Breast epithelium (tissue), 3 donors: ENCODE results near the gene GSC.

Experiments used
- CTCF ChIP-seq, 3 donors: fragments of 450-650 bp; IDR thresholded peaks; one replicate each; pipeline ENCODE4 v1.5.1; 2016 to 2017; ENCODE audit warnings: antibody characterized with exemption in 3 of 3, mild to moderate bottlenecking in 3 of 3, moderate library complexity in 3 of 3
- POLR2AphosphoS5 ChIP-seq, 3 donors: sonication (generic); formaldehyde crosslinking; IDR thresholded peaks; one replicate each; pipeline ENCODE4 v1.6.1; 2017; ENCODE audit warnings: antibody characterized with exemption in 3 of 3

- TF ChIP-seq CTCF (IDR thresholded peaks at IDR 0.05) (no peak), POLR2AphosphoS5 (IDR thresholded peaks at IDR 0.05) (no peak)
Observed at GRCh38 chr14:94805680-94806288, 35.9 kb upstream of the GSC start.
